ENCODE measurements around the gene EGR2. TPM values are rescaled to one million over a fixed set of nuclear protein-coding genes. Genes with fewer than 3 reads are reported as not detected.
"Not testable (repeated sequence)": the region's sequence is repeated elsewhere in the genome, so short reads cannot be mapped to it uniquely, and the experiment has no call there.

EGR2 gene
- total RNA-seq, 1 experiment from 2014 or later, result 2.6 TPM

GRCh38 chr10:62788861-62789467, 27.2 kb downstream of the EGR2 start:
- no peaks in the 10 kb centered on the region for H3K9me3 ChIP-seq (ENCODE audit: control insufficient read depth, low read depth, low read length)
- H3K4me3 Mint-ChIP-seq, result no peak overlapping the region
- no peak overlapping the region for H3K4ac ChIP-seq (ENCODE audit: low read depth, low read length)
- no peak overlapping the region for H2BK20ac ChIP-seq (ENCODE audit: low read depth, low read length, poor library complexity, severe bottlenecking)
- no peak overlapping the region for H3K23ac ChIP-seq (ENCODE audit: insufficient read length, low read depth, low read length)
- H3K56ac ChIP-seq (ENCODE audit: insufficient read length, low read depth, low read length), result no peak overlapping the region
- TF ChIP-seq, protein P1, sequence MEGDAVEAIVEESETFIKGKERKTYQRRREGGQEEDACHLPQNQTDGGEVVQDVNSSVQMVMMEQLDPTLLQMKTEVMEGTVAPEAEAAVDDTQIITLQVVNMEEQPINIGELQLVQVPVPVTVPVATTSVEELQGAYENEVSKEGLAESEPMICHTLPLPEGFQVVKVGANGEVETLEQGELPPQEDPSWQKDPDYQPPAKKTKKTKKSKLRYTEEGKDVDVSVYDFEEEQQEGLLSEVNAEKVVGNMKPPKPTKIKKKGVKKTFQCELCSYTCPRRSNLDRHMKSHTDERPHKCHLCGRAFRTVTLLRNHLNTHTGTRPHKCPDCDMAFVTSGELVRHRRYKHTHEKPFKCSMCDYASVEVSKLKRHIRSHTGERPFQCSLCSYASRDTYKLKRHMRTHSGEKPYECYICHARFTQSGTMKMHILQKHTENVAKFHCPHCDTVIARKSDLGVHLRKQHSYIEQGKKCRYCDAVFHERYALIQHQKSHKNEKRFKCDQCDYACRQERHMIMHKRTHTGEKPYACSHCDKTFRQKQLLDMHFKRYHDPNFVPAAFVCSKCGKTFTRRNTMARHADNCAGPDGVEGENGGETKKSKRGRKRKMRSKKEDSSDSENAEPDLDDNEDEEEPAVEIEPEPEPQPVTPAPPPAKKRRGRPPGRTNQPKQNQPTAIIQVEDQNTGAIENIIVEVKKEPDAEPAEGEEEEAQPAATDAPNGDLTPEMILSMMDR (conservative IDR thresholded peaks at IDR 0.05), result no peak
- H3K4me1 ChIP-seq (ENCODE audit: insufficient read depth, low read length), result no peaks in the 10 kb centered on the region; the same call in 1 of the 2 replicates
- H3K27me3 ChIP-seq (ENCODE audit: insufficient read depth, low read length), result no peaks in the 10 kb centered on the region
- H2BK5ac ChIP-seq (ENCODE audit: insufficient read length, low read length), result no peak overlapping the region
- H3K4me2 ChIP-seq (ENCODE audit: insufficient read depth, insufficient read length, low read length), result no peak overlapping the region
- no peak overlapping the region for H3K9ac ChIP-seq (ENCODE audit: extremely low read depth, insufficient read length, low read length)
- H3K27ac ChIP-seq (ENCODE audit: insufficient read length, low read depth, low read length), result no peak overlapping the region
- H2BK15ac ChIP-seq (ENCODE audit: low read depth, low read length), result no peak overlapping the region
- H4K20me1 ChIP-seq (ENCODE audit: control insufficient read depth, insufficient read depth, insufficient read length), result no peaks in the 10 kb centered on the region
- no peak overlapping the region for H2AFZ ChIP-seq (ENCODE audit: low read length)
- no peaks in the 10 kb centered on the region for H3K79me1 ChIP-seq (ENCODE audit: insufficient read depth, low read depth, low read length, poor library complexity, severe bottlenecking)
- no peak overlapping the region for H3K18ac ChIP-seq (ENCODE audit: insufficient read length, low read depth, low read length)
- H4K8ac ChIP-seq (replicated peaks; ENCODE audit: insufficient read length, low read depth, low read length), result no peak overlapping the region
- H3K23me2 ChIP-seq (ENCODE audit: insufficient read length, low read depth, low read length, poor library complexity, severe bottlenecking), result no peaks in the 10 kb centered on the region
- H3K79me2 ChIP-seq (ENCODE audit: insufficient read depth, low read length), result no peaks in the 10 kb centered on the region
- no peak overlapping the region for H2BK120ac ChIP-seq (ENCODE audit: low read depth, low read length, poor library complexity, severe bottlenecking)
- no peak overlapping the region for H3T11ph ChIP-seq (ENCODE audit: low read length)
- DNase-seq, result no peak
- H3K14ac ChIP-seq (ENCODE audit: insufficient read depth, low read length), result no peak overlapping the region
- H4K91ac ChIP-seq (ENCODE audit: insufficient read length, low read depth, low read length), result no peak overlapping the region
- no CpG with 5 or more reads among the region's 9 CpGs for WGBS (ENCODE audit: extremely low coverage, insufficient read length, low lambda C conversion rate)
- peaks cover 3 to 21% (median 7%) of the 10 kb centered on the region in 3 experiments; a peak in 6 of 7 replicates for H3K36me3 Mint-ChIP-seq (ENCODE audit: insufficient read depth in 1 of 3, low read depth in 3 of 3)
- H3K27me3 Mint-ChIP-seq (ENCODE audit: low read depth), result peaks cover 3% of the 10 kb centered on the region
- peaks cover 29 to 31% of the 10 kb centered on the region in 2 experiments for H3K9me3 Mint-ChIP-seq
- H2BK12ac ChIP-seq (ENCODE audit: insufficient read length, low read depth, low read length), result no peak overlapping the region
- H3K4me1 Mint-ChIP-seq, result peaks cover 0 to 7% of the 10 kb centered on the region in 2 experiments; a peak in 2 of 4 replicates
- no peak overlapping the region for H2AK5ac ChIP-seq (ENCODE audit: insufficient read length, low read length)
- H3K27ac Mint-ChIP-seq, result no peak overlapping the region
- H4K5ac ChIP-seq (ENCODE audit: insufficient read length, low read depth, low read length), result no peak overlapping the region

- H3K27me3 ChIP-seq (ENCODE audit: insufficient read depth, low read length); H3K23me2 ChIP-seq (ENCODE audit: insufficient read length, low read depth, low read length, poor library complexity, severe bottlenecking); H3K23ac ChIP-seq (ENCODE audit: insufficient read length, low read depth, low read length); DNase-seq; H2AK5ac ChIP-seq (ENCODE audit: insufficient read length, low read length); H3K79me2 ChIP-seq (ENCODE audit: insufficient read depth, low read length); H4K91ac ChIP-seq (ENCODE audit: insufficient read length, low read depth, low read length); H3K4ac ChIP-seq (ENCODE audit: low read depth, low read length); H3K4me2 ChIP-seq (ENCODE audit: insufficient read depth, insufficient read length, low read length); H3K56ac ChIP-seq (ENCODE audit: insufficient read length, low read depth, low read length); H2BK120ac ChIP-seq (ENCODE audit: low read depth, low read length, poor library complexity, severe bottlenecking); H3K27ac ChIP-seq (ENCODE audit: insufficient read length, low read depth, low read length); H2BK5ac ChIP-seq (ENCODE audit: insufficient read length, low read length); H3K4me1 Mint-ChIP-seq; H3K4me1 ChIP-seq (ENCODE audit: insufficient read depth, low read length); H4K8ac ChIP-seq (replicated peaks; ENCODE audit: insufficient read length, low read depth, low read length); H3K4me3 Mint-ChIP-seq; H3K14ac ChIP-seq (ENCODE audit: insufficient read depth, low read length); H2BK15ac ChIP-seq (ENCODE audit: low read depth, low read length); H2AFZ ChIP-seq (ENCODE audit: low read length); H2BK12ac ChIP-seq (ENCODE audit: insufficient read length, low read depth, low read length); H3T11ph ChIP-seq (ENCODE audit: low read length); H3K27me3 Mint-ChIP-seq (ENCODE audit: low read depth); H4K5ac ChIP-seq (ENCODE audit: insufficient read length, low read depth, low read length); H3K18ac ChIP-seq (ENCODE audit: insufficient read length, low read depth, low read length); H2BK20ac ChIP-seq (ENCODE audit: low read depth, low read length, poor library complexity, severe bottlenecking); H3K79me1 ChIP-seq (ENCODE audit: insufficient read depth, low read depth, low read length, poor library complexity, severe bottlenecking); H3K9me3 ChIP-seq (ENCODE audit: control insufficient read depth, low read depth, low read length); H3K9ac ChIP-seq (ENCODE audit: extremely low read depth, insufficient read length, low read length); H3K27ac Mint-ChIP-seq; H4K20me1 ChIP-seq (ENCODE audit: control insufficient read depth, insufficient read depth, insufficient read length): not testable (repeated sequence)
- H3K36me3 Mint-ChIP-seq (ENCODE audit: insufficient read depth in 1 of 3, low read depth in 3 of 3), result peaks cover 3 to 21% (median 7%) of the 10 kb centered on the region in 3 experiments; a peak in 6 of 7 replicates
- no CpG with 5 or more reads among the region's 2 CpGs for WGBS (ENCODE audit: extremely low coverage, insufficient read length, low lambda C conversion rate)
- H3K9me3 Mint-ChIP-seq, result peaks cover 29 to 31% of the 10 kb centered on the region in 2 experiments
Measured at GRCh38 chr10:62788285-62788684, 27.9 kb downstream of the EGR2 start.

Data from H9 (cell line).